GM18868 (cell line): ENCODE results near the gene ST3GAL4.
A peak's percentile ranks its signal among the peaks of the same experiment; 100 is the strongest.
"Not testable (repeated sequence)": the region's sequence is repeated elsewhere in the genome, so short reads cannot be mapped to it uniquely, and the experiment has no call there.

Experiments
- ATAC-seq: cut with Tn5 transposase; IDR thresholded peaks from one replicate; pipeline ENCODE4 v1.9.1; 2021; ENCODE audit warnings: mild to moderate bottlenecking, moderate library complexity; ENCODE audit not compliant: unreplicated experiment

Gene ST3GAL4

DNA sequence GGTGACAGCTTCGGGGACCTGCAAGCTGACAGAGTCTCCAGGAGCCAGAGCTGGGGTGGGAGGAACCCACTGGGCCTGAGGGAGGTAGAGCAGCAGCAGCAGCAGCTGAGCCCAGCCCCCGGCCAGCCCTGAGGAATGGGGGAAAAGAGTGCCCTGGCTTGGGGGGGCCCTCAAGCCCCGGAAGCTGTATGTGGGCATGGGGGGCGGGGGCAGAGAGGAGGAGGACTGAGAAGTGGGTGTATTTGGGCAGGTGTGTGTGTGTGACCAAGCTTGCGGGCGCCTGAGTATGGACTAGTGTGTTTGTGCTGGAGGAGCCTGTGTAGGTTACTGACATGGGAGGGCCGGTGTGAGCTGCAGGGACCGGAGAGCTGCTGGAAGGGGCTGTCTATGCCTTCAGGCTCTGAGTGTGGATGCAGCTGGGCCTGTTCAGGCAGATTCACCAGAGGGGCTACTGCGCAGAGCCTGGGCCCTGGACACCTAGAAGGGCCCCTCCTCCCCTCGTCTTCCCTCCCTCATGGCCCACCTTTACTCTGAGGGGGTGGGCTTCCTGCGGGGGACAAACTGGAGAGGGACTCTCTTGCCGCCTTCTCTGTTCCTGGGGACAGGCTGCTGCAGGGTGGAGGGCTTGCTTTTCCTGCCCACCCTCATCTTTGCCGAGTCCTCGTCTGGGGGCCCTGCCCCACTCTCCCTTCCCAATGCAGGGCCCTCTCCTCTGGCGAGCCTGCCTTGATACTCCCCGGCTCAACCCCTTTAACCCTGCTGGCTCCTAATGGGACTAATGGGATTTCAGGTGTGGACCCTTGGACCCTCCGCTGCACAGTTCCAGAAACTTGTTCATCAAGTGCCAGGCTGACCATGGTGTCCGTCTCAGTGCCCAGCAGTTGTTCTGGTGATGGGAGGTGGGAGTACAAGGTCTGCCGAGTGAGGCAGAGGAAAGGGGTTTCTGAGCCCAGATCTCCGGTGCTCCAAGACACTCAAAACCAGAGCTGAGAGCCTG lies 28.2 kb downstream of the ST3GAL4 start:
- no peak for ATAC-seq

GRCh38 chr11:126384449-126385070 lies 29.1 kb downstream of the ST3GAL4 start:
- ATAC-seq: no peak

DNA sequence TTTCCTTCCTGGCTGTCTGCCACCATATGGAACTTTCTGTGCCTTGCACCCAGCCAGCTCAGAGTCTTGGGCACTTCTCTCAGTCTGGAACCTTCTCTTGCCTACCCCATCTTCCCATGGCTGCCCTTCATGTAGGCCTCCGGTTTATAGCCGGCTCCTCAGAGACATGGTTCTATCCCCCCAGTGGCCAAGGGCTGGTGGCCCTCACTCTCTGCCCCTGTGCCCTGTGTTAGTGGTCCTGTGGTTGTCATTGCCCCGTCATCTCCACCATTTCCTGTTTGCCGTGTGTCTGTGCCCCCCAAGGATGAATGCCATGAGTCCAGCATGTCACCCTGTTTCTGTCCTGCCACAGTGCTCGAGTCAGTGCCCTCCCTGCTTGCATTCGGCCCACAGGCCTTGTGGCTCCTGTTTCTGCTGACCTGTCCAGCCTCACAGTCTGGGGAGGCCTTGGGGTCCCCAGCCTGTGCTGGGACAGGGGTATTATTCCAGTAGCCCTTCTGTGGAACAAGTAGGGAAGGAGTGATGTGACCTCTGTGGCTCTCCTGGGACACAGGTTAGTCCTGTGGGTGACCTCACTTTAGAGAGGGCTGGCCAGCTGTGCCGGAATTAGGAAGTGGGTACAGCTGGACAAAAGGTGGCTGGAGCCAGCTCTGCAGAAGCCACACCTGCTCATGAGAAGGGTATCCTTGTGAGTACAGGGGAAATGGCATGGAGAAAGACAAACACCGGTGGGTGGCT lies 30.7 kb downstream of the ST3GAL4 start:
- ATAC-seq: no peak

DNA sequence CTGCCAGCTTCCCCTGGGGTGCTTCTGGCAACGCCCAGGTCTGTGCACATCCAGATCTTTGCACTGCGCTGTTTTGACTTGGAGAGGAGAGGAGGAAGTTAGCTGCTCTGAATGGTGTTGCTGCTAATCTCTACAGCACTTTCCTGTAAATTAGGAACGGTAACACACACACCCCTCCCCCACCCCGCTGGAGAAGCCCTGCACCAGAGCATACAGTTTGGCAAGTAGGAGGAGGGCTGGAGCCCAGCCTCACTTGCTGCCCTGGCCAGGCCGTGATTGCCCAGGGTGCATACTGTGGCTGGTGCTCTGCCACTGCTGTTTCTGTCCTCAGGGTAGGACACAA lies 31.2 kb downstream of the ST3GAL4 start:
- ATAC-seq: not testable (repeated sequence)

DNA sequence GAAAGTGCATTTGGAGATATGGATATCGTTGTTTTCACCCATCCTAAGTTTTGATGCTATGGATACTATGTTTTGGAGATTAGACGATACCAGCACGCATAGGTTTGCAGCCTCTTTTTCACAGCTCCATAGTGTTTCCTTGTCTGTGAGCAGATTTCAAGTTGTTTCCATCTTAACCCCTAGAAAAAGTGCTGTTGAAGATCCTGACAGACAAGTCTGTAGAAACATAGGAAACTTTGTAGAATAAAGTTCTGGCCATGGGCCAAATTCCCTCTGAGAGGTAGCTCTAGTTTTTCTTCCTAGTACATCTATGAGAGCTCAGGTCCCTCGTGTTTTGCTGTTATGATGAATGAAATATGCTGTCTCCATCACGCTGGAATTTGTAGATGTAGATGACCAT lies 32.4 kb downstream of the ST3GAL4 start:
- ATAC-seq: no peak

DNA sequence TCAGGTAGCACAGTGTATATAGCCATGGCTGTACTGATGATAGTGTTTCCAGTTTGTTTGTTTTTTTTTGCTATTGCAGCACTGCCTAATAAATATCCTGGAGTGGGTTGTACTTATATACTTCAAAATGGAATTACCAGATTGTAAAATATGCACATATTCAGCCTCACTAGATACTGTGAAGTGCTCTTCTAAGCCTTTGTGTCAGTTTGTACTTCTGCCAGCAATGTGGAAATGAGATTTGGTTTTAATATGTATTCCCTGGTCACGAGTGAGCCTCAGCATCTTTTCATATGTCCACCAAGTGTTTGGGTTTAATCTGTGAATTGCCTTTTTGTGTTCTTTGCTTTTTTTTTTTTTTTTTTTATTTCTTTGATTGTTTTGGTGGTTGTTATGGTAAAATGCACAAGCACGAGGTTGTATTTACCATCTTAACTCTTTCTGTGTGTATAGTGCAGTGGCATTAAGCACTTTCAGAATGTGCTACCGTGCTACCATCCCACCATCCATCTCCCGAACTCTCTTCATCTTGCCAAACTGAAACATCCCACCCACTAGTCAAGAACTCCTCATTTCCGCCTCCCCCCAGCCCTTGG lies 34.9 kb downstream of the ST3GAL4 start:
- no peak for ATAC-seq

DNA sequence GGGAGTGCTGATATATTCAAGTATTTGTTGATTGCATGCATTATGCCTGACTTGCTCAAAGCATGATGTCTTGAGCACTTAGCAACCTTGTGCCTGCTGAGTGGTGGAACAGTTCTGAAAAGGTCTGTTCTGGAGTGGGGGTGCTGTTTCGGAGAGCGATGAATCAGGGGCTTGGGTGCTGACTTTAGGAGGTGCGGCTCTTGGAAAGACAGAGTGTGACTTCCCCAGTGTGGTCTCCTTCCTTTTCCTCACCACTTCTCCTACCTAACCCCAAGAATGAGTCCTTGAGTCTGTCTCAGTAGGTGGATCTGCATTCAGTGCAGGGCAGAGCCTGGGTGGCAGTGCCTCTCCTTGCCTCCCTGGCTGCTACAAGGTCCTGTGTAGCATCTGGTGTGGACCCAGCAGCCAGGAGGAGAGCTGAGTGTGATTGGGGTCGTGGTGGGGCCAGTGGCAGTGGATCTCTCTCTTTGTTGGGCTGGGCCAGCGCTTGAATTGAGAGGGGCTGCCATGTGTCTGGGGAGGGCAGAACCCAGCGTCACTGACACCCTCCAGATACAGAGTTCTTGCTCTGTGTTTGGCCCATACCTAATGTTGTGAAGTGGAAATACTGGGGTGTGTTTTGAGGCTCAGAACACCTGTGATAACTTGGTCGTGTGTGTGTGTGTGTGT lies 35.9 kb downstream of the ST3GAL4 start:
- ATAC-seq: no peak

DNA sequence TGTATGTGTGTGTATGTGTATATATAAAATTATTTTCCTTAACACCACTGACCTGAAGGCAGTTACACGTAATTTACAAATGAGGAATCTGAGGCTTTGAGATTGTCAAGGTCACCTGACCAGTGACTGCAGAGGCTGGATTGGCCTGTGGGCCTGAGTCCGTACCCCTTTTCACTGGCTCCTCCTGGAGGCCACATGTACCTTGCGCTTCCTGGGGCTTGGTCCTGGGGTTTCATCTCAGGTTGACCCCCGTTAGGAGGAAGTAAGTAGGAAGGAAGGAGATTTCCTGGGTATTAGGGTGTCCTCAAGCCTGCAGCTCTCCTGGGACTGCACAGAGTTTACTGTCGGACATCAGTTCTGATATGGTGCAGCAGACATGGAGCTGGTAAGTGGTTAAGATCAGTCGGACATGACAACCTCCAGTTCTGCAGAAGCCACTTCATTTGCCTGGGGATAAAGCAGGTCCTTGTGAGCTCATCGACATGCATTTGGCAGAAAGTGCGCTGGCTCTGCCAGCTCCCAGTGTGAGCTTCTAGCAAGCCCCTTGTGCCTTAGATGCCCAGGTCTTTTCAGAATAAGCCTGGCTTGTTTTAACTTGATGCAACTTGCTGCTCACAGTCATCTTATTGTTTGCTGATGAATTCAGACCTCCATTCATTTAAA lies 36.6 kb downstream of the ST3GAL4 start:
- peak; percentile 46 for ATAC-seq

DNA sequence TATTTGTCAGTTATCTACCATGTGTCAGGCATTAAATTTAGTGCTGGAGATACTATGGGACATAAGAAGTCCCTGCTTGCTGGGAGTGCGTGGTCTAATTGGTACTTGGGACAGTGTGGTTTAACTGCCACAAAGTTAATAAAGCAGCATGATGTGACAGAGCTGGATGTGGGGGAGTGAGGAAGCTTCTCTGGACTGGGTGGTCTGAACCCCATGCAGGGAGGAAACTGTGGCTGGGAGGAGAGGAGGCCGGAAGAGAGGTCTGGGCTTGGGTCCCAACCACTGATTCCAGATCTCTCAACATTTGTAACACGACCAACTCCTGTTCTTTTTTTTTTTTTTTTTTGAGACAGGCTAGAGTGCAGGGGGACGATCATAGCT lies 37.1 kb downstream of the ST3GAL4 start:
- no peak for ATAC-seq

- ATAC-seq: no peak
Observed at GRCh38 chr11:126393143-126393542, 37.7 kb downstream of the ST3GAL4 start.

- ATAC-seq: no peak
Observed at GRCh38 chr11:126394036-126394435, 38.5 kb downstream of the ST3GAL4 start.

DNA sequence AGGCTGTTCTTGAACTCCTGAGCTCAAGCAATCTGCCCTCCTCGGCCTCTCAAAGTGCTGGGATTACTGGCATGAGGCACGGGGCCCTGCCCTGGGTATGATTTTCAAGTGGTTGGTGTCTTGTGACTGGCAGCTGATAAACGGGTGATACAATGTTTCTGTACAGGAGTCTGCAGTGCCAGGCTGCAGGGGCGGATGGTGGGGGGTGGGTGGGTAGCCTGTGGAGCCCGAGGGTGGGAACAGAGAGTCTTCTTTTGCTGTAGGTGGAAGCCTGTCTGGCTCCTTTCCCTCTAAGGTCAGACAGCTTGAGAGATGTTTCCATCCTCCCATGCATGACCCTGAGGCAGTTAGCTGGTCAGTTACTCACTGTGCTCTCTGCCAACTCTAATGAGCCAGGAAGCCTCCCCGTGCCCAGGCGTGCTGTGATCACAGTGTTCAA lies 39.2 kb downstream of the ST3GAL4 start:
- not testable (repeated sequence) for ATAC-seq

DNA sequence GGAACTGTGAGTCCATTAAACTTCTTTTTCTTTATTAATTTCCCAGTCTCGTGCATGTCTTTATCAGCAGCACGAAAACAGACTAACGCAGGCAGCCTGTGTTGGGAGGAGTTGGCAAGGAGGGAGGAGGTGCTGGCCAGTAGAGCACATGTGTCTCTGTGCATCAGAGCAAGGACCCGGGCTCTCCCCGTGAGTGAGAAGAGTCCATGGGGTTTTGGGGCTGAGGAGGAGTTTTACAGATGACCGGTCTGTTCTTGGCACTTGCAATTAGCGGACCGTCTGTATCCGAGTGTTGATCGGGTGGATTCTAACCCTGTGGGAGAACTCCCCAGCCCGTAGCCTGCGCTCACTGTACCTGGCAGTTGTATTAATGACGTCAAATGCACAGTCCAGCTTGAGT lies 40.3 kb downstream of the ST3GAL4 start:
- ATAC-seq: not testable (repeated sequence)

DNA sequence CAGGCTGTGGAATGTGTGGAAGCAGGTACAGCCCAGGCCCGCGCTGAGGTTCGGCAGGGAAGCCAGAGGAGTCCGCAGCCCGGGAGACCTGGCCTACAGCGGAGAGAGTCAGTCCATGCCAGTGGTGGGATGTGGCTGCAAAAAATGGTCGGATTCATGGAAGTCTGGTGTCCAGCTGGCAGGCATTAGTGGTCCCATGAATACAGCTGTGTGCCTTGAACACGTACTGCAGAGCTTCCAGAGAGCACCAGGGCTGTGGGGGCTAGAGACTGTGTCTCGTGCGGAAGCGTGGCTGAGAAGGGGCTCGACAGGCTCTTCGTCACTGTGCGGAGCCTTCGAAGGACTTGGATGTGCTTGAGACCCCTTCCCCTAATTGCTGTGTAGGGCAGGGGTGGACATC lies 40.8 kb downstream of the ST3GAL4 start:
- ATAC-seq: not testable (repeated sequence)

GRCh38 chr11:126396965-126397364 lies 41.5 kb downstream of the ST3GAL4 start:
- no peak for ATAC-seq

DNA sequence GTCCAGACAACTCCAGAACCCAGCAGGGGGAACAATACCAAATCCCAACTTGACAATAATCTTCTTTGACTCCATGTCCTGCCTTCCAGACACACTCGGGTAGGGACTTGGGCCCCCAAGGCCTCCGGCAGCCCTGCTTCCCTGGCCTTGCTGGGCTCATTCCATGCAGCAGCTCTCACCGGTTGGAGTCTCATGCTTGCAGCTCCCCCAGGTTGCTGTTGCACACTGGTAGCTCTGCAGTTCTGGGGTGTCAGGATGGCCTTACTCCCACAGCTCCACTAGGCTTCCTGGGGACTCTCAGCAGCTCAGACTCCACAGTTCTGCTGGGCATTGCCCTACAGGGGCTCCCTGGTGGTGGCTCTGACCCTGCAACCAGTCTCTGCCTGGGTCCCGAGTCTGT lies 42.8 kb downstream of the ST3GAL4 start:
- ATAC-seq: no peak

- ATAC-seq: no peak
Observed at GRCh38 chr11:126398721-126399120, 43.2 kb downstream of the ST3GAL4 start.

- no peak for ATAC-seq
Observed at GRCh38 chr11:126400019-126400418, 44.5 kb downstream of the ST3GAL4 start.

DNA sequence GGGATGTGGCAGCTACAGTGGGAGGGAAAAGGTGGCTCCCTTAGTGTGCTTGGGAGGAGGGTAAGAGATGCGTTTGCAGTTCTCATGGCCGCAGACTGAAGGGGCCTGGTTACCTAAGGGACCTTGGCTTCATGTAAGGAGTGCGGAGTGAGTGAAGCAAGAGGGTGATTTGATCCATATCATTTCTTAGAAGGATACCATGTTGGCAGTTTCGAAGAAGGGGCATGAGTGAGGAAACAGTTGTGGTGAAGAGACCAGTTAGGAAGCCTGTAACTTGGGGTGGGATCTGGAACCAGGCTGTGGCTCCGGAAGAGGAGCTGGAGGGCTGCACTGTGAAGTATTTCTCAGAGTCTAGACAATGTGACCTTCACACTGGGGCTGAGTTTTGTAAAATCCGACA lies 45.0 kb downstream of the ST3GAL4 start:
- ATAC-seq: no peak

GRCh38 chr11:126403022-126403581 lies 47.6 kb downstream of the ST3GAL4 start:
- no peak for ATAC-seq
